ENCODE measurements around the gene PDXP.
"Not testable (repeated sequence)": the region's sequence is repeated elsewhere in the genome, so short reads cannot be mapped to it uniquely, and the experiment has no call there.

The PDXP gene

GRCh38 chr22:37692627-37693285, 34.2 kb downstream of the PDXP start:
- Histone ChIP-seq H3K4me1 (peaks cover 23% of the 10 kb centered on the region), H3K27me3 (no peaks in the 10 kb centered on the region), H3K36me3 (peaks cover 69% of the 10 kb centered on the region), H3K9me3 (no peaks in the 10 kb centered on the region), H4K20me1 (no peaks in the 10 kb centered on the region), H3K4me3 (no peak overlapping the region), H3K27ac (no peak overlapping the region), H3K9ac (no peak overlapping the region), H3K4me2 (no peak overlapping the region)
- TF ChIP-seq Cebpa-rat (IDR thresholded peaks at IDR 0.05): no peak

- H3K4me1 ChIP-seq: peaks cover 37% of the 10 kb centered on the region
Observed at GRCh38 chr22:37694131-37694530, 35.6 kb downstream of the PDXP start.

GRCh38 chr22:37696260-37696656, 37.7 kb downstream of the PDXP start:
- peak overlapping the region; percentile 59 for H3K4me3 ChIP-seq
- peaks cover 47% of the 10 kb centered on the region for H3K36me3 ChIP-seq

More at GRCh38 chr22:37694131-37694530, 35.6 kb downstream of the PDXP start:
- not testable (repeated sequence) for H3K4me3 ChIP-seq, H4K20me1 ChIP-seq, H3K27me3 ChIP-seq, H3K27ac ChIP-seq, H3K9ac ChIP-seq, H3K9me3 ChIP-seq, H3K4me2 ChIP-seq
- H3K36me3 ChIP-seq: peaks cover 55% of the 10 kb centered on the region

GRCh38 chr22:37696657-37697537, 38.4 kb downstream of the PDXP start, which contains the start of gene TRIOBP:
TSS of gene TRIOBP (plus strand) at chr22:37697048. CDS start at chr22:37701366, 4,318 bp downstream.
- no peak within 1 kb of the TSS for H3K27ac ChIP-seq
- H3K9me3 ChIP-seq: no peaks in the 10 kb centered on the region
- TF ChIP-seq Cebpa-rat (IDR thresholded peaks at IDR 0.05): no peak
- H3K4me1 ChIP-seq: peaks cover 39% of the 10 kb centered on the region
- peaks cover 47% of the 10 kb centered on the region for H3K36me3 ChIP-seq
- peak within 1 kb of the TSS; percentile 90 for H3K4me2 ChIP-seq
- H3K27me3 ChIP-seq: no peaks in the 10 kb centered on the region
- no peaks in the 10 kb centered on the region for H4K20me1 ChIP-seq
- peak within 1 kb of the TSS; percentile 64; the same call in 1 of the 2 replicates for H3K9ac ChIP-seq
- peak within 1 kb of the TSS; percentile 59 for H3K4me3 ChIP-seq

More at GRCh38 chr22:37696260-37696656, 37.7 kb downstream of the PDXP start:
- H3K4me2 ChIP-seq: peak overlapping the region; percentile 90
- peak overlapping the region; percentile 60; the same call in 1 of the 2 replicates for H3K9ac ChIP-seq
- peaks cover 39% of the 10 kb centered on the region for H3K4me1 ChIP-seq
- H4K20me1 ChIP-seq, H3K27ac ChIP-seq, H3K9me3 ChIP-seq, H3K27me3 ChIP-seq: not testable (repeated sequence)

- H3K4me1 ChIP-seq: peaks cover 39% of the 10 kb centered on the region
- H3K36me3 ChIP-seq: peaks cover 46% of the 10 kb centered on the region
- TF ChIP-seq Cebpa-rat (IDR thresholded peaks at IDR 0.05): no peak
- H3K9me3 ChIP-seq: no peaks in the 10 kb centered on the region
- peak overlapping the region; percentile 59 for H3K4me3 ChIP-seq
- H3K4me2 ChIP-seq: peak overlapping the region; percentile 90
- H4K20me1 ChIP-seq: no peaks in the 10 kb centered on the region
- H3K27ac ChIP-seq: no peak overlapping the region
- peak overlapping the region; percentile 64; the same call in 1 of the 2 replicates for H3K9ac ChIP-seq
- H3K27me3 ChIP-seq: no peaks in the 10 kb centered on the region
Observed at GRCh38 chr22:37697538-37697835, 39.0 kb downstream of the PDXP start.

DNA sequence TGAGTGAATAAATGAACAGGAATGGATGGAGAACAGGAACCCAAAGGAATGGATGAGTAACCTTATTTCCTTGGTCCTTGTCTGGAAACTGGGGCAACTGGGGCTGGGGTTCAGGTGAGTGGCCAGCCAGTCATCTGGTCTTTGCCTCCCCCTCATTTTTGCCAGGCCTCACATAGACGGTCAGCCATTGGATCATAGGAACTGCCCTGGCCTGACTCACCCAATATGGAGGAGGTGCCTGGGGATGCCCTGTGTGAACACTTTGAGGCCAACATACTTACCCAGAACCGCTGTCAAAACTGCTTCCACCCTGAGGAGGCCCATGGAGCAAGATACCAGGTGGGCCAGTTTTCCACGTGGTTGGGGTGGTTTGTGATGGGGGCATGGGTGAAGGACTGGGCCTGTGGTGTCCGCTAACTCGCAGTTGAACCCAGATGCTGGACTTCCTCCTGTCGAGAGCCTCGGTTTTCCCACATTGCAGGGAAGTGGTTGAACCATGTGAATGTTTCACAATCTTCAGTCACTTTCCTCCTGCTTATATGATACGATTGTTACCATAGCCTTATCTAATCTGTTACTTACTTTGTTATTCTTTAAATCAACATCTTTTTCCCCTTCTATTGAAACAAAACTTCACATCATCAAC, 42.7 kb downstream of the PDXP start:
- no peak overlapping the region for H3K27ac ChIP-seq
- no peak for TF ChIP-seq Cebpa-rat (IDR thresholded peaks at IDR 0.05)
- no peak overlapping the region for H3K4me3 ChIP-seq
- H3K9ac ChIP-seq: no peak overlapping the region
- peaks cover 28% of the 10 kb centered on the region for H3K4me1 ChIP-seq
- H4K20me1 ChIP-seq: no peaks in the 10 kb centered on the region
- H3K4me2 ChIP-seq: no peak overlapping the region
- no peaks in the 10 kb centered on the region for H3K9me3 ChIP-seq
- H3K36me3 ChIP-seq: peaks cover 59% of the 10 kb centered on the region
- H3K27me3 ChIP-seq: no peaks in the 10 kb centered on the region

- H3K27ac ChIP-seq: no peak overlapping the region
- H4K20me1 ChIP-seq: no peaks in the 10 kb centered on the region
- H3K9me3 ChIP-seq: no peaks in the 10 kb centered on the region
- no peak overlapping the region for H3K4me3 ChIP-seq
- no peak for TF ChIP-seq Cebpa-rat (IDR thresholded peaks at IDR 0.05)
- H3K27me3 ChIP-seq: no peaks in the 10 kb centered on the region
- H3K4me2 ChIP-seq: no peak overlapping the region
- H3K4me1 ChIP-seq: peaks cover 13% of the 10 kb centered on the region
- no peak overlapping the region for H3K9ac ChIP-seq
- peaks cover 76% of the 10 kb centered on the region for H3K36me3 ChIP-seq
Observed at GRCh38 chr22:37703906-37704305, 45.4 kb downstream of the PDXP start.

GRCh38 chr22:37704645-37705044, 46.1 kb downstream of the PDXP start:
- H3K27me3 ChIP-seq: no peaks in the 10 kb centered on the region
- no peak overlapping the region for H3K9ac ChIP-seq
- peaks cover 83% of the 10 kb centered on the region for H3K36me3 ChIP-seq
- H4K20me1 ChIP-seq: no peaks in the 10 kb centered on the region
- no peaks in the 10 kb centered on the region for H3K9me3 ChIP-seq
- no peak for TF ChIP-seq Cebpa-rat (IDR thresholded peaks at IDR 0.05)
- H3K27ac ChIP-seq: no peak overlapping the region
- H3K4me1 ChIP-seq: peaks cover 9% of the 10 kb centered on the region; the same call in 1 of the 2 replicates
- H3K4me3 ChIP-seq: no peak overlapping the region
- H3K4me2 ChIP-seq: no peak overlapping the region

- Histone ChIP-seq H3K36me3 (peaks cover 88% of the 10 kb centered on the region), H3K4me1 (peaks cover 11% of the 10 kb centered on the region), H3K4me2 (no peak overlapping the region), H3K9ac (no peak overlapping the region), H4K20me1 (no peaks in the 10 kb centered on the region), H3K27me3 (no peaks in the 10 kb centered on the region), H3K27ac (no peak overlapping the region), H3K4me3 (no peak overlapping the region), H3K9me3 (no peaks in the 10 kb centered on the region)
- no peak for TF ChIP-seq Cebpa-rat (IDR thresholded peaks at IDR 0.05)
Observed at GRCh38 chr22:37705205-37705604, 46.7 kb downstream of the PDXP start.
